Measurements from ENCODE around the gene CLASP2. TPM values are rescaled to one million over a fixed set of nuclear protein-coding genes. Genes with fewer than 3 reads are reported as not detected.

CLASP2 gene
- total RNA-seq, 2 experiments from 2014 or later, result 63.4 to 73.1 TPM

Other genes with a start within 250 kb of the CLASP2 start
- 100 to 1,000 TPM; 109 to 112 TPM for gene PDCD6IP, start 80.4 kb upstream of the CLASP2 start, total RNA-seq

All from CD4-positive, alpha-beta T cell (primary cell).